ENCODE results near the gene ZSCAN16.

DNA sequence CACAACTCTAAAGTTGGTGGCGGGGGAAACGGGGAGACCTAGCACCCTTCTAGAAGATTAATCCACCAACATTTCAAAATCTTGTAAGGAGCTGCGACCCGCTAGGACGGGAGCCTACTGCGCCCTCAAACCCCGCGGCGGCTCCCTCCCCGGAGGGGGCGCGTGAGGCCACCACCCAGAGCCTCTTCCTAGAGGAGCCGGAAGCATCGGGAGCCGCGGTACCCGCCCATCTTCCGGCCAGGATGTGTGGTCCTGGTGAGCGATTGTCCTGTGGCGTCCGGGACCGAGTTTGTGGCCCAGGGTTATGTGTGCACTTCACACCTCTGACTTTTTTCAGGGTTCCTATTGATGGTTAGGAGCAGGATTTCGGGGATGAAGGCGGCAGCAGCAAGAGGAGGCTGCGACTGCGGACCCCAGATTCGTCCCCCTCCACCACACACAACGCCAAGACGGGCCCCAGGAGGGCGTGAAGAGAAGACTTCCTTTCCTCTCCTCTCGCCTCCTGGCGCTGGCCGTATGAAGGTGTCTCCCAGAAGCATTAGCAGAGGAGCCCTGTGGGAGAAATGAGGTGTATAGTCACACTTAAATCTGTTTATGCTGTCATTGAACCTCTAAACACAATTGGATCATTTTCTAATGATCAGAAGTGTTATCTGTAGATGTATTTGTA is 33.4 kb upstream of the ZSCAN16 start:
- TF ChIP-seq CTCF (IDR thresholded peaks at IDR 0.05), result no peak
- TF ChIP-seq POLR2A (IDR thresholded peaks at IDR 0.05), result no peak
